IPS-NIHi11 (cell line): ENCODE results near the gene SRGAP3.
"Not testable (repeated sequence)": the region's sequence is repeated elsewhere in the genome, so short reads cannot be mapped to it uniquely, and the experiment has no call there.

Experiments used
- DNase-seq: peaks from one replicate; pipeline ENCODE4 v3.0.0; 2012; ENCODE audit warnings: mixed read lengths, low spot score

Gene SRGAP3

GRCh38 chr3:9111866-9112265 is 137.6 kb downstream of the SRGAP3 start:
- no peak for DNase-seq

GRCh38 chr3:9111417-9111816 is 138.0 kb downstream of the SRGAP3 start:
- peak; percentile 78 for DNase-seq

- no peak for DNase-seq
Measured at GRCh38 chr3:9110802-9111201, 138.6 kb downstream of the SRGAP3 start.

GRCh38 chr3:9110316-9110715 is 139.1 kb downstream of the SRGAP3 start:
- DNase-seq, result no peak

- no peak for DNase-seq
Measured at GRCh38 chr3:9109568-9109914, 139.9 kb downstream of the SRGAP3 start.

- no peak for DNase-seq
Measured at GRCh38 chr3:9108876-9109567, 140.4 kb downstream of the SRGAP3 start.

- DNase-seq, result no peak
Measured at GRCh38 chr3:9107738-9108137, 141.7 kb downstream of the SRGAP3 start.

- no peak for DNase-seq
Measured at GRCh38 chr3:9105421-9105820, 144.0 kb downstream of the SRGAP3 start.

- no peak for DNase-seq
Measured at GRCh38 chr3:9104121-9104520, 145.3 kb downstream of the SRGAP3 start.

- DNase-seq, result peak; percentile 72
Measured at GRCh38 chr3:9102240-9102981, 147.0 kb downstream of the SRGAP3 start.

GRCh38 chr3:9101286-9101685 is 148.2 kb downstream of the SRGAP3 start:
- DNase-seq, result peak; percentile 55

GRCh38 chr3:9100513-9100894 is 148.9 kb downstream of the SRGAP3 start:
- DNase-seq, result no peak

GRCh38 chr3:9099702-9100512 is 149.5 kb downstream of the SRGAP3 start:
- DNase-seq, result no peak

- DNase-seq, result no peak
Measured at GRCh38 chr3:9098716-9099675, 150.4 kb downstream of the SRGAP3 start.

- no peak for DNase-seq
Measured at GRCh38 chr3:9097495-9097894, 152.0 kb downstream of the SRGAP3 start.

- DNase-seq, result no peak
Measured at GRCh38 chr3:9091486-9092235, 157.8 kb downstream of the SRGAP3 start.

GRCh38 chr3:9088441-9089353 is 160.7 kb downstream of the SRGAP3 start:
- DNase-seq, result no peak

GRCh38 chr3:9087831-9088413 is 161.5 kb downstream of the SRGAP3 start:
- DNase-seq, result no peak

GRCh38 chr3:9085428-9085827 is 164.0 kb downstream of the SRGAP3 start:
- not testable (repeated sequence) for DNase-seq
